Coronary artery (tissue), 2 donors: Measurements from ENCODE around the gene SLC47A2.

Experiments
- DNase-seq: peaks from one replicate; pipeline ENCODE4 v3.0.0-alpha.2; 2017; ENCODE audit warnings: low spot score
- H3K27ac ChIP-seq, 2 donors: fragments of 200-600 bp; sonication (generic); one replicate each; pipeline ENCODE4 v1.5.1; 2016 to 2019
- H3K4me3 ChIP-seq: fragments of 200-600 bp; sonication (generic); 2 replicates; pipeline ENCODE4 v1.5.1; 2016; ENCODE audit warnings: mild to moderate bottlenecking, moderate library complexity
- TF ChIP-seq, protein P1 (sequence below): fragments of 200-600 bp; sonication (generic); IDR thresholded peaks from one replicate; pipeline ENCODE4 v1.5.1; 2019; ENCODE audit warnings: antibody characterized with exemption

The SLC47A2 gene

GRCh38 chr17:19759568-19760549 lies 43.5 kb upstream of the SLC47A2 start:
- peak; percentile 63 for DNase-seq
- TF ChIP-seq, protein P1, sequence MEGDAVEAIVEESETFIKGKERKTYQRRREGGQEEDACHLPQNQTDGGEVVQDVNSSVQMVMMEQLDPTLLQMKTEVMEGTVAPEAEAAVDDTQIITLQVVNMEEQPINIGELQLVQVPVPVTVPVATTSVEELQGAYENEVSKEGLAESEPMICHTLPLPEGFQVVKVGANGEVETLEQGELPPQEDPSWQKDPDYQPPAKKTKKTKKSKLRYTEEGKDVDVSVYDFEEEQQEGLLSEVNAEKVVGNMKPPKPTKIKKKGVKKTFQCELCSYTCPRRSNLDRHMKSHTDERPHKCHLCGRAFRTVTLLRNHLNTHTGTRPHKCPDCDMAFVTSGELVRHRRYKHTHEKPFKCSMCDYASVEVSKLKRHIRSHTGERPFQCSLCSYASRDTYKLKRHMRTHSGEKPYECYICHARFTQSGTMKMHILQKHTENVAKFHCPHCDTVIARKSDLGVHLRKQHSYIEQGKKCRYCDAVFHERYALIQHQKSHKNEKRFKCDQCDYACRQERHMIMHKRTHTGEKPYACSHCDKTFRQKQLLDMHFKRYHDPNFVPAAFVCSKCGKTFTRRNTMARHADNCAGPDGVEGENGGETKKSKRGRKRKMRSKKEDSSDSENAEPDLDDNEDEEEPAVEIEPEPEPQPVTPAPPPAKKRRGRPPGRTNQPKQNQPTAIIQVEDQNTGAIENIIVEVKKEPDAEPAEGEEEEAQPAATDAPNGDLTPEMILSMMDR: no peak
- Histone ChIP-seq H3K4me3 (no peak overlapping the region), H3K27ac (no peak overlapping the region)

GRCh38 chr17:19757536-19758180 lies 41.3 kb upstream of the SLC47A2 start:
- no peak overlapping the region for H3K27ac ChIP-seq
- no peak for DNase-seq
- TF ChIP-seq, protein P1: no peak

DNA sequence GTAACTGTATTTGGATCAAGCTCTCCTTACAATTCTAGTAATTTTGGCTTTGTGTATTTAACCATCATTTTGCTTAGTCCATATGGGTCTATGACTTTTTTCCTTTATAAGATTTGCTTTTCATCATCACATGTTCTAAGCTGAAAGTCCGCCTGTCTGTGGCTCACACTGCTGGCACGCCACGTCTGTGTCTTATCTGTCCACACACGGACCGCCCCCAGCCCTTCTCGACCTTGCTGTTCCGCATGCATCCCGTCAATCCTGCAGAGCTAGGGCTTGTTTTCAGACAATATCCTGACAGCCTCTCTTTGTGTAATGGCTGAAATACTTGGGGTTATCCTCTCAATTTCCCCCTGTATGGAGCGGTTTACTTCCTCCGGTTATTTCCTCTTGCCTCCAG lies 40.2 kb upstream of the SLC47A2 start:
- Histone ChIP-seq H3K4me3 (no peak overlapping the region), H3K27ac (no peak overlapping the region)
- TF ChIP-seq, protein P1: no peak
- DNase-seq: no peak

More at GRCh38 chr17:19757536-19758180, 41.3 kb upstream of the SLC47A2 start:
- H3K4me3 ChIP-seq: no peak overlapping the region

DNA sequence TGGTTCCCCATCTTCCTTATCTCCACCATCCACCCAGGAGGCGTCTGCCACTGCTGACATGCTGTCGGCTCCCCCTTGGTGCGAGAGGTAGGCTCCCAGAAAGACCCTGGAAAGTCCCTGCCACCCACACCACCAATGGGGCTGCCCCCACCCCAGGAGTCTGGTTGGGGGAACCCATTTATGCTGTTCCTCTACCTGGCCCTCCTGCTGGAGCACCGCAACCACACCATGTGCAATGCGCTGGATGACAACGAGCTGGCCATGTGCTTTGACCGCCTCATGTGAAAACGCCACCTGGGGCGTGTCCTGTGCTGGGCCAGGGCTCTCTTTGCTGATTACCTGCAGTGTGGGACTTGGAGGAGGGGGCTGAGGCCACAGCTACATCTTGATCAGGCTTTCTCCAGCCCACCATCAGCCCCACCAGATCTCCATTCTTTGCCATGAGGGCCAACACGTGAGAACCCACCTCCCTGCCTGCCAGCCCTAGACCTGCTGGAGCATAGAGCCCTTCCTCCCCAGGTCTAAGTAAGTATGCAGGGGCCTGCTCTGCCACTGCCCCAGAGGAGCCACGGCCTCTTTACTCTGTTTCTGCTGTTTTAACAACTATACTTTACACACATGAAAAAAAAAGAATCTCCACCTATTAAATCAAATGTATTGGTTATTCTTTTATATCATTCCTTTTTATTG lies 39.6 kb upstream of the SLC47A2 start:
- no peak overlapping the region for H3K27ac ChIP-seq
- TF ChIP-seq, protein P1: no peak
- no peak overlapping the region for H3K4me3 ChIP-seq
- DNase-seq: no peak

- no peak overlapping the region for H3K4me3 ChIP-seq
- no peak overlapping the region for H3K27ac ChIP-seq
- TF ChIP-seq, protein P1: no peak
- no peak for DNase-seq
Measured at GRCh38 chr17:19755392-19755791, 39.0 kb upstream of the SLC47A2 start.

- DNase-seq: no peak
- TF ChIP-seq, protein P1: peak; percentile 51
- H3K27ac ChIP-seq: peak overlapping the region; percentile 89 to 92
- H3K4me3 ChIP-seq: no peak overlapping the region
Measured at GRCh38 chr17:19753661-19754463, 37.5 kb upstream of the SLC47A2 start.
